Gastroesophageal sphincter (tissue), 4 donors: Measurements from ENCODE around the gene TSHR. TPM values are rescaled to one million over a fixed set of nuclear protein-coding genes. Genes with fewer than 3 reads are reported as not detected.

ENCODE experiments used
- ATAC-seq: fragments of 150-250 bp; one replicate; pipeline ENCODE4 v1.9.1; 2016; ENCODE audit warnings: mild to moderate bottlenecking, moderate library complexity
- H3K27ac ChIP-seq, 4 donors: fragments of 200-600 bp; sonication (generic) in 3 of 4; 1 replicate in 3 of 4; 2 replicates in 1 of 4; pipeline ENCODE4 v1.5.1; 2016 to 2019
- H3K27me3 ChIP-seq: fragments of 200-600 bp; sonication (generic); one replicate; pipeline ENCODE4 v1.5.1; 2019
- H3K36me3 ChIP-seq, 2 donors: fragments of 200-600 bp; sonication (generic); one replicate each; pipeline ENCODE4 v1.5.1; 2019; ENCODE audit warnings: control low read depth in 1 of 2
- H3K4me1 ChIP-seq, 3 donors: fragments of 200-600 bp; sonication (generic); 1 replicate in 2 of 3; 2 replicates in 1 of 3; pipeline ENCODE4 v1.5.1; 2016 to 2019; ENCODE audit warnings: control low read depth in 2 of 3
- H3K4me3 ChIP-seq, 2 donors: fragments of 200-600 bp; sonication (generic); one replicate each; pipeline ENCODE4 v1.5.1; 2019; ENCODE audit warnings: mild to moderate bottlenecking in 1 of 2, moderate library complexity in 1 of 2
- H3K9me3 ChIP-seq, 3 donors: fragments of 200-600 bp; sonication (generic); one replicate each; pipeline ENCODE4 v1.5.1; 2017 to 2019; ENCODE audit warnings: control low read depth in 2 of 3
- CTCF ChIP-seq, 4 experiments: fragments of 200-600 bp in 2 of 4; fragments of 450-650 bp in 2 of 4; sonication (generic) in 1 of 4; IDR thresholded peaks; one replicate each; pipeline ENCODE4 v1.5.1; 2017 to 2019; ENCODE audit warnings: antibody characterized with exemption in 4 of 4, mild to moderate bottlenecking in 2 of 4, moderate library complexity in 2 of 4
- EP300 ChIP-seq: sonication (generic); formaldehyde crosslinking; IDR thresholded peaks from one replicate; pipeline ENCODE4 v1.6.1; 2017; ENCODE audit warnings: antibody characterized with exemption, mild to moderate bottlenecking
- POLR2A ChIP-seq, 2 donors: fragments of 450-650 bp; IDR thresholded peaks; one replicate each; pipeline ENCODE4 v1.6.1; 2017; ENCODE audit warnings: antibody characterized with exemption in 2 of 2, mild to moderate bottlenecking in 2 of 2, moderate library complexity in 1 of 2
- POLR2AphosphoS5 ChIP-seq: sonication (generic); formaldehyde crosslinking; IDR thresholded peaks from one replicate; pipeline ENCODE4 v1.6.1; 2017; ENCODE audit warnings: antibody characterized with exemption
- WGBS, 2 donors: methylation state at CpG; one replicate each; pipeline ENCODE4 v1.1.5; 2018; ENCODE audit warnings: low coverage in 1 of 2; 5-methylcytosine and 5-hydroxymethylcytosine counted together
- total RNA-seq, 4 donors: library from RNA; depleted of rRNA; stranded (reverse); fragments of >200 nt; gene quantifications; one replicate each; pipeline ENCODE4 v1.1.0, GENCODE V29; 2016

TSHR gene
- total RNA-seq, 4 donors from 2014 or later = 0.08 TPM; not detected in 3

GRCh38 chr14:81070511-81070910 lies 115.1 kb downstream of the TSHR start:
- H3K36me3 ChIP-seq = no peaks in the 10 kb centered on the region
- TF ChIP-seq CTCF (IDR thresholded peaks at IDR 0.05) (no peak), POLR2AphosphoS5 (no peak), POLR2A (IDR thresholded peaks at IDR 0.05) (no peak), EP300 (no peak)
- H3K9me3 ChIP-seq = peaks cover 0 to 31% (median 2%) of the 10 kb centered on the region in 3 donors
- H3K27ac ChIP-seq = no peak overlapping the region
- no peak overlapping the region for H3K4me3 ChIP-seq
- WGBS, 2 donors = 50% methylated on average over 1 of the region's 2 CpGs; no CpG with 5 or more reads in 1 of the 2 donors
- no peaks in the 10 kb centered on the region for H3K4me1 ChIP-seq
- no peaks in the 10 kb centered on the region for H3K27me3 ChIP-seq
- no peak for ATAC-seq

DNA sequence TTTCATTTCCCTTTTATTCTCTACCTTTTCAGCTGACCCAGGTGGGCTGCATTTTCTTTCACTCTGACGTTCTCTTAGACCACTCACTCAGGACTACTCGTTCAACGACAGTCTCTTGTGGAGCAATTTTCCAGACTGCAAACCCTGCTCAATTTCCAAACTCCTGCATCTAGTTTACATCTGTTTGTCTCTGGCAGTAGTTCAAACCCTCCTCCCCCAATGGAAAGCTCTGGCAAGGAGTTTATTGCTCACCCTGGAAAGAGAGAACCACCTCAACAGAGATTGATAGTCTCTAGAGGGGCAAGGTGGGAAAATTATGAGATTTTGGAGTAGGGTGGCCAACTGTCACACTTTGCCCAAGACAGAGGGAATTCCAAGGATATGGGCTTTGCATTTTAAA lies 130.2 kb downstream of the TSHR start:
- Histone ChIP-seq H3K4me3 (no peak overlapping the region), H3K36me3 (no peaks in the 10 kb centered on the region), H3K27me3 (no peaks in the 10 kb centered on the region), H3K4me1 (no peaks in the 10 kb centered on the region), H3K9me3 (no peaks in the 10 kb centered on the region), H3K27ac (no peak overlapping the region)
- TF ChIP-seq EP300 (no peak), POLR2A (IDR thresholded peaks at IDR 0.05) (no peak), CTCF (IDR thresholded peaks at IDR 0.05) (no peak), POLR2AphosphoS5 (no peak)
- no peak for ATAC-seq
- WGBS, 2 donors = 23 to 30% methylated on average over 3 of the region's 3 CpGs

GRCh38 chr14:81087230-81087629 lies 131.8 kb downstream of the TSHR start:
- WGBS, 2 donors = 46 to 59% methylated on average over 3 of the region's 3 CpGs
- no peaks in the 10 kb centered on the region for H3K9me3 ChIP-seq
- H3K27me3 ChIP-seq = no peaks in the 10 kb centered on the region
- no peaks in the 10 kb centered on the region for H3K36me3 ChIP-seq
- H3K27ac ChIP-seq = no peak overlapping the region
- no peak overlapping the region for H3K4me3 ChIP-seq
- ATAC-seq = no peak
- TF ChIP-seq POLR2A (IDR thresholded peaks at IDR 0.05) (no peak), EP300 (no peak), CTCF (IDR thresholded peaks at IDR 0.05) (no peak), POLR2AphosphoS5 (no peak)
- no peaks in the 10 kb centered on the region for H3K4me1 ChIP-seq

GRCh38 chr14:81091139-81091538 lies 135.7 kb downstream of the TSHR start:
- Histone ChIP-seq H3K9me3 (no peaks in the 10 kb centered on the region), H3K4me3 (no peak overlapping the region), H3K27me3 (no peaks in the 10 kb centered on the region), H3K4me1 (no peaks in the 10 kb centered on the region), H3K36me3 (no peaks in the 10 kb centered on the region), H3K27ac (no peak overlapping the region)
- TF ChIP-seq POLR2A (IDR thresholded peaks at IDR 0.05) = no peak
- TF ChIP-seq CTCF (IDR thresholded peaks at IDR 0.05) = no peak
- no peak for TF ChIP-seq EP300
- TF ChIP-seq POLR2AphosphoS5 = no peak
- no peak for ATAC-seq

GRCh38 chr14:81091660-81092059 lies 136.2 kb downstream of the TSHR start:
- 44 to 47% methylated on average over 1 of the region's 1 CpG for WGBS, 2 donors
- H3K27me3 ChIP-seq = no peaks in the 10 kb centered on the region
- TF ChIP-seq EP300 (no peak), POLR2AphosphoS5 (no peak), POLR2A (IDR thresholded peaks at IDR 0.05) (no peak), CTCF (IDR thresholded peaks at IDR 0.05) (no peak)
- H3K4me1 ChIP-seq = no peaks in the 10 kb centered on the region
- H3K9me3 ChIP-seq = no peaks in the 10 kb centered on the region
- no peak for ATAC-seq
- H3K36me3 ChIP-seq = no peaks in the 10 kb centered on the region
- no peak overlapping the region for H3K27ac ChIP-seq
- no peak overlapping the region for H3K4me3 ChIP-seq
